ENCODE measurements around the gene OGDH. TPM values are rescaled to one million over a fixed set of nuclear protein-coding genes. Genes with fewer than 3 reads are reported as not detected.

OGDH gene
- total and polyA plus RNA-seq, 2 experiments from 2014 or later, result 13.5 to 76.9 TPM

DNA sequence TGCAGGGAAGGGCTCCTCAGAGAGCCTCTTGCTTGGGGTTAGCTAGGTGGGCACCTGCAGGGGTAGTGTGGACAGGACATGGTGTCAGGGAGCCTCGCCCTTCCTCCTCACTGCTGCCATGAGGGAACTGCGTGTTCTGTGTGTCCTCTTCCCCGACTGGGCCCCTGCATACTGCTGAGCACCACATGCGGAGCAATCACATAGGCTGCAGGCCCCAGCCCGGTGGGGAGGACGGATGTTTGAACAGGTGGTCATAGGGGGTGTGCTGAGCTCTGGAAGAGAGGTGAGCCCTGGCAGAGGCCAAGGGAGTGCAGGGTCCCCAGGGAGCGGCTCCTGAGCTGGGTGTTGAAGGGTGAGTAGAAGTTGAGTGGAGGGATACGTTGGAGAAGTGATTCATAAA lies 93.9 kb downstream of the OGDH start:
- H3K36me3 ChIP-seq (ENCODE audit: insufficient read depth), result peaks cover 8% of the 10 kb centered on the region; the same call in 1 of the 2 replicates
- H2AFZ ChIP-seq, result no peak overlapping the region
- H3K27ac Mint-ChIP-seq, result no peak overlapping the region
- no peaks in the 10 kb centered on the region; the same call in 2 of the 3 replicates for H3K9me3 Mint-ChIP-seq
- no peak overlapping the region for H3K27ac ChIP-seq (ENCODE audit: low read depth)
- H3K27me3 Mint-ChIP-seq (ENCODE audit: insufficient read depth, low read depth, poor library complexity), result peaks cover 12% of the 10 kb centered on the region
- TF ChIP-seq ZNF331 (CRISPR knock-in tag; IDR thresholded peaks at IDR 0.05; ENCODE audit: low read depth), result no peak
- TF ChIP-seq, protein P1, sequence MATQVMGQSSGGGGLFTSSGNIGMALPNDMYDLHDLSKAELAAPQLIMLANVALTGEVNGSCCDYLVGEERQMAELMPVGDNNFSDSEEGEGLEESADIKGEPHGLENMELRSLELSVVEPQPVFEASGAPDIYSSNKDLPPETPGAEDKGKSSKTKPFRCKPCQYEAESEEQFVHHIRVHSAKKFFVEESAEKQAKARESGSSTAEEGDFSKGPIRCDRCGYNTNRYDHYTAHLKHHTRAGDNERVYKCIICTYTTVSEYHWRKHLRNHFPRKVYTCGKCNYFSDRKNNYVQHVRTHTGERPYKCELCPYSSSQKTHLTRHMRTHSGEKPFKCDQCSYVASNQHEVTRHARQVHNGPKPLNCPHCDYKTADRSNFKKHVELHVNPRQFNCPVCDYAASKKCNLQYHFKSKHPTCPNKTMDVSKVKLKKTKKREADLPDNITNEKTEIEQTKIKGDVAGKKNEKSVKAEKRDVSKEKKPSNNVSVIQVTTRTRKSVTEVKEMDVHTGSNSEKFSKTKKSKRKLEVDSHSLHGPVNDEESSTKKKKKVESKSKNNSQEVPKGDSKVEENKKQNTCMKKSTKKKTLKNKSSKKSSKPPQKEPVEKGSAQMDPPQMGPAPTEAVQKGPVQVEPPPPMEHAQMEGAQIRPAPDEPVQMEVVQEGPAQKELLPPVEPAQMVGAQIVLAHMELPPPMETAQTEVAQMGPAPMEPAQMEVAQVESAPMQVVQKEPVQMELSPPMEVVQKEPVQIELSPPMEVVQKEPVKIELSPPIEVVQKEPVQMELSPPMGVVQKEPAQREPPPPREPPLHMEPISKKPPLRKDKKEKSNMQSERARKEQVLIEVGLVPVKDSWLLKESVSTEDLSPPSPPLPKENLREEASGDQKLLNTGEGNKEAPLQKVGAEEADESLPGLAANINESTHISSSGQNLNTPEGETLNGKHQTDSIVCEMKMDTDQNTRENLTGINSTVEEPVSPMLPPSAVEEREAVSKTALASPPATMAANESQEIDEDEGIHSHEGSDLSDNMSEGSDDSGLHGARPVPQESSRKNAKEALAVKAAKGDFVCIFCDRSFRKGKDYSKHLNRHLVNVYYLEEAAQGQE (IDR thresholded peaks at IDR 0.05; ENCODE audit: unreplicated experiment), result no peak
- TF ChIP-seq ZNF462 (CRISPR knock-in tag; IDR thresholded peaks at IDR 0.05), result no peak
- no peak for TF ChIP-seq STAT1 (IDR thresholded peaks at IDR 0.05; ENCODE audit: unreplicated experiment)
- TF ChIP-seq POLR2AphosphoS5 (IDR thresholded peaks at IDR 0.05; ENCODE audit: low read depth), result no peak
- no peak for TF ChIP-seq ZNF114 (CRISPR knock-in tag; IDR thresholded peaks at IDR 0.05)
- no peak for TF ChIP-seq CREB1 (CRISPR knock-in tag; IDR thresholded peaks at IDR 0.05; ENCODE audit: low read depth)
- TF ChIP-seq ETS1 (IDR thresholded peaks at IDR 0.05), result no peak
- no peak for TF ChIP-seq JUNB (IDR thresholded peaks at IDR 0.05; ENCODE audit: unreplicated experiment)
- no peak for TF ChIP-seq EZH2phosphoT487 (IDR thresholded peaks at IDR 0.05; ENCODE audit: unreplicated experiment)
- TF ChIP-seq EZH2 (IDR thresholded peaks at IDR 0.05; ENCODE audit: low read depth, unreplicated experiment), result no peak
- no peak for TF ChIP-seq NANOG (IDR thresholded peaks at IDR 0.05; ENCODE audit: borderline replicate concordance)
- no peak for TF ChIP-seq CTCF (conservative IDR thresholded peaks at IDR 0.05; ENCODE audit: low read depth in 2 of 2)
- no peak overlapping the region for H3K4me3 Mint-ChIP-seq
- H3K4me1 Mint-ChIP-seq, result no peaks in the 10 kb centered on the region
- peaks cover 75% of the 10 kb centered on the region for H3K36me3 Mint-ChIP-seq (ENCODE audit: low read depth)
- no peak for ATAC-seq
- H4K20me1 ChIP-seq (replicated peaks; ENCODE audit: insufficient read depth), result no peaks in the 10 kb centered on the region
- no peaks in the 10 kb centered on the region for H3K79me2 ChIP-seq (replicated peaks; ENCODE audit: insufficient read depth)
- H3K4me2 ChIP-seq, result no peak overlapping the region
- no peaks in the 10 kb centered on the region for H3K4me1 ChIP-seq (ENCODE audit: insufficient read depth)
- no peaks in the 10 kb centered on the region for H3K9me2 ChIP-seq (ENCODE audit: insufficient read depth)
- DNase-seq (ENCODE audit: low spot score), result no peak
- no peaks in the 10 kb centered on the region for H3K27me3 ChIP-seq (ENCODE audit: insufficient read depth)
- H3F3A ChIP-seq (replicated peaks; ENCODE audit: low read depth), result no peaks in the 10 kb centered on the region
- no peak overlapping the region for H3K4me3 ChIP-seq

Measured in GM23338 (cell line).